Natural killer cell (primary cell): ENCODE results near the gene PSMD6. TPM values are rescaled to one million over a fixed set of nuclear protein-coding genes. Genes with fewer than 3 reads are reported as not detected.

Experiments
- ATAC-seq, 3 donors: fragments of 150-1000 bp in 2 of 3; fragments of 200-7000 bp in 1 of 3; cut with Tn5 transposase; 1 replicate in 1 of 3; 2 replicates in 2 of 3; pipeline ENCODE4 v1.10.0; 2021; ENCODE audit warnings: mild to moderate bottlenecking in 2 of 3, moderate library complexity in 2 of 3
- DNase-seq, 2 donors: peaks; one replicate each; pipeline versions ENCODE4 v3.0.0 to v3.0.0-alpha.2; 2013 to 2021; ENCODE audit warnings: mixed read lengths in 1 of 2
- H3K27ac ChIP-seq: one replicate; pipeline ENCODE4 v1.5.1; 2013; ENCODE audit warnings: mild to moderate bottlenecking, low read length
- H3K27me3 ChIP-seq: one replicate; pipeline ENCODE4 v1.6.1; 2013; ENCODE audit warnings: low read length; ENCODE audit not compliant: control insufficient read depth, insufficient read depth
- H3K36me3 ChIP-seq: one replicate; pipeline ENCODE4 v1.6.1; 2013; ENCODE audit warnings: low read length; ENCODE audit not compliant: control insufficient read depth, insufficient read depth
- H3K4me1 ChIP-seq: one replicate; pipeline ENCODE4 v1.6.1; 2013; ENCODE audit warnings: low read length; ENCODE audit not compliant: control insufficient read depth, insufficient read depth
- H3K4me3 ChIP-seq: one replicate; pipeline ENCODE4 v1.5.1; 2013; ENCODE audit warnings: low read length
- H3K9me3 ChIP-seq: one replicate; pipeline ENCODE4 v1.6.1; 2013; ENCODE audit warnings: low read length; ENCODE audit not compliant: control insufficient read depth, insufficient read depth
- H3K27ac Mint-ChIP-seq, 2 donors: one replicate each; pipeline ENCODE4 v1.8.0; 2022; ENCODE audit warnings: mild to moderate bottlenecking in 2 of 2, mixed read lengths in 2 of 2, moderate library complexity in 1 of 2
- H3K27me3 Mint-ChIP-seq, 2 donors: one replicate each; pipeline ENCODE4 v1.8.0; 2022; ENCODE audit warnings: low read depth in 2 of 2, mixed read lengths in 2 of 2
- H3K36me3 Mint-ChIP-seq: one replicate; pipeline ENCODE4 v1.8.0; 2022; ENCODE audit warnings: mixed read lengths
- H3K4me1 Mint-ChIP-seq, 2 donors: one replicate each; pipeline ENCODE4 v1.8.0; 2022; ENCODE audit warnings: mixed read lengths in 2 of 2
- H3K4me3 Mint-ChIP-seq: one replicate; pipeline ENCODE4 v1.8.0; 2022; ENCODE audit warnings: mild to moderate bottlenecking, moderate library complexity, mixed read lengths
- H3K9me3 Mint-ChIP-seq, 2 donors: one replicate each; pipeline ENCODE4 v1.8.0; 2022; ENCODE audit warnings: mixed read lengths in 2 of 2
- CTCF ChIP-seq: fragments of 200-600 bp; IDR thresholded peaks from one replicate; pipeline ENCODE4 v1.8.0; 2022; ENCODE audit warnings: antibody characterized with exemption
- WGBS: methylation state at CpG from one replicate; pipeline ENCODE4 v1.1.7; 2013; ENCODE audit warnings: missing lambda C conversion rate; ENCODE audit not compliant: insufficient coverage; 5-methylcytosine and 5-hydroxymethylcytosine counted together
- intact Hi-C: fragments of 100-400 bp; cut with micrococcal nuclease; formaldehyde crosslinking; loops from one replicate; pipeline ENCODE4 v1.14.2; 2022
- total RNA-seq, 4 donors: library from RNA; stranded (reverse); fragments of 120-200 nt in 1 of 4; gene quantifications; one replicate each; pipeline versions ENCODE4 v1.2.3 to v1.2.4, GENCODE V29; 2013 to 2022

PSMD6 gene
- total RNA-seq, 3 donors from 2014 or later (not counting 1 experiment from before 2014, with no cell fraction given): 84.4 to 105 (median 102) TPM

GRCh38 chr3:63977893-63978292 is 45.4 kb downstream of the PSMD6 start:
- Mint-ChIP-seq H3K27ac (peak overlapping the region; percentile 83 to 92), H3K27me3 (no peaks in the 10 kb centered on the region), H3K36me3 (peaks cover 7% of the 10 kb centered on the region), H3K4me1 (peaks cover 72 to 81% of the 10 kb centered on the region in 2 donors), H3K9me3 (no peaks in the 10 kb centered on the region), H3K4me3 (peak overlapping the region; percentile 17)
- H3K4me1 ChIP-seq: peaks cover 44% of the 10 kb centered on the region
- H3K27me3 ChIP-seq: no peaks in the 10 kb centered on the region
- H3K9me3 ChIP-seq: no peaks in the 10 kb centered on the region
- intact Hi-C loops: loop anchor here (1.0 to 5.0 kb wide), 4 partner anchors 8 to 67 kb away; partner anchors contain the start of gene PSMD6
- DNase-seq: no peak
- peaks cover 44% of the 10 kb centered on the region for H3K36me3 ChIP-seq
- TF ChIP-seq CTCF: no peak
- peak overlapping the region; percentile 55 for H3K27ac ChIP-seq
- no peak overlapping the region for H3K4me3 ChIP-seq
- 61% methylated on average over 4 of the region's 4 CpGs for whole genome bisulfite sequencing
- peak; percentile 36 to 59 (median 40) for ATAC-seq

- no peaks in the 10 kb centered on the region for H3K9me3 ChIP-seq
- no peak for ATAC-seq
- Mint-ChIP-seq H3K9me3 (no peaks in the 10 kb centered on the region), H3K4me1 (peaks cover 78 to 87% of the 10 kb centered on the region in 2 donors), H3K36me3 (peaks cover 7% of the 10 kb centered on the region), H3K27me3 (no peaks in the 10 kb centered on the region), H3K27ac (peak overlapping the region; percentile 83 to 92), H3K4me3 (peak overlapping the region; percentile 26)
- intact Hi-C loops: loop anchor here (5.0 kb wide), 1 partner anchor 45 kb away; the partner anchor contains the start of gene PSMD6
- no peak overlapping the region for H3K27ac ChIP-seq
- H3K27me3 ChIP-seq: no peaks in the 10 kb centered on the region
- peaks cover 35% of the 10 kb centered on the region for H3K36me3 ChIP-seq
- H3K4me3 ChIP-seq: no peak overlapping the region
- DNase-seq: no peak
- no peak for TF ChIP-seq CTCF
- peaks cover 41% of the 10 kb centered on the region for H3K4me1 ChIP-seq
- 64% methylated on average over 2 of the region's 2 CpGs for WGBS
Measured at GRCh38 chr3:63976872-63977200, 46.5 kb downstream of the PSMD6 start.

- no peaks in the 10 kb centered on the region for H3K27me3 Mint-ChIP-seq
- Histone ChIP-seq H3K4me1 (peaks cover 41% of the 10 kb centered on the region), H3K4me3 (no peak overlapping the region), H3K9me3 (no peaks in the 10 kb centered on the region), H3K27ac (no peak overlapping the region), H3K27me3 (no peaks in the 10 kb centered on the region), H3K36me3 (peaks cover 30% of the 10 kb centered on the region)
- ATAC-seq (no peak), DNase-seq (no peak)
- peak overlapping the region; percentile 26 for H3K4me3 Mint-ChIP-seq
- peaks cover 80 to 89% of the 10 kb centered on the region in 2 donors for H3K4me1 Mint-ChIP-seq
- H3K9me3 Mint-ChIP-seq: no peaks in the 10 kb centered on the region
- 100% methylated on average over 4 of the region's 4 CpGs for WGBS
- TF ChIP-seq CTCF: no peak
- H3K36me3 Mint-ChIP-seq: peaks cover 7% of the 10 kb centered on the region
- peak overlapping the region; percentile 83 to 92 for H3K27ac Mint-ChIP-seq
- intact Hi-C loops: loop anchor here (5.0 kb wide), 1 partner anchor 46 kb away; the partner anchor contains the start of gene PSMD6
Measured at GRCh38 chr3:63976161-63976871, 47.0 kb downstream of the PSMD6 start.
